Sigmoid colon (tissue), 4 donors: ENCODE measurements around the gene OR52E4.

Source experiments
- CTCF ChIP-seq, 4 experiments: fragments of 450-650 bp in 3 of 4; fragments of 200-600 bp in 1 of 4; IDR thresholded peaks; one replicate each; pipeline ENCODE4 v1.5.1; 2016 to 2019; ENCODE audit warnings: antibody characterized with exemption in 4 of 4, mild to moderate bottlenecking in 3 of 4, moderate library complexity in 2 of 4
- EP300 ChIP-seq, 4 donors: sonication (generic); formaldehyde crosslinking; IDR thresholded peaks; one replicate each; pipeline ENCODE4 v1.6.1; 2017; ENCODE audit warnings: antibody characterized with exemption in 4 of 4
- POLR2A ChIP-seq, 2 donors: fragments of 450-650 bp; IDR thresholded peaks; one replicate each; pipeline ENCODE4 v1.6.1; 2016; ENCODE audit warnings: antibody characterized with exemption in 2 of 2, mild to moderate bottlenecking in 2 of 2, moderate library complexity in 2 of 2
- POLR2AphosphoS5 ChIP-seq, 4 donors: sonication (generic); formaldehyde crosslinking; IDR thresholded peaks; one replicate each; pipeline ENCODE4 v1.6.1; 2017; ENCODE audit warnings: antibody characterized with exemption in 4 of 4

- no peak for TF ChIP-seq POLR2A (IDR thresholded peaks at IDR 0.05)
- TF ChIP-seq POLR2AphosphoS5 (IDR thresholded peaks at IDR 0.05): no peak
- TF ChIP-seq EP300 (IDR thresholded peaks at IDR 0.05): no peak
- TF ChIP-seq CTCF (IDR thresholded peaks at IDR 0.05): no peak
Observed at GRCh38 chr11:5931061-5931460, 50.6 kb downstream of the OR52E4 start.
